Lower lobe of right lung (tissue), 2 donors: ENCODE measurements around the gene NAALADL1. TPM values are rescaled to one million over a fixed set of nuclear protein-coding genes. Genes with fewer than 3 reads are reported as not detected.

Experiments used
- ATAC-seq, 2 donors: fragments of 200-7000 bp; cut with Tn5 transposase; one replicate each; pipeline ENCODE4 v1.9.1; 2020 to 2022; ENCODE audit warnings: mild to moderate bottlenecking in 2 of 2, moderate library complexity in 2 of 2
- DNase-seq: peaks from one replicate; pipeline ENCODE4 v3.0.0-alpha.2; 2020
- H3K27ac ChIP-seq: fragments of 200-600 bp; one replicate; pipeline ENCODE4 v1.8.0; 2022
- H3K27me3 ChIP-seq: fragments of 200-600 bp; one replicate; pipeline ENCODE4 v1.8.0; 2022; ENCODE audit warnings: low read depth
- H3K36me3 ChIP-seq: fragments of 200-600 bp; one replicate; pipeline ENCODE4 v1.8.0; 2022; ENCODE audit warnings: mild to moderate bottlenecking
- H3K4me1 ChIP-seq: fragments of 200-600 bp; one replicate; pipeline ENCODE4 v1.8.0; 2022
- H3K4me3 ChIP-seq: fragments of 200-600 bp; one replicate; pipeline ENCODE4 v1.8.0; 2022; ENCODE audit warnings: mild to moderate bottlenecking
- H3K9me3 ChIP-seq: fragments of 200-600 bp; one replicate; pipeline ENCODE4 v1.8.0; 2022
- intact Hi-C: fragments of 100-400 bp; cut with DNase I; formaldehyde crosslinking; loops from one replicate; pipeline ENCODE4 v1.11.0; 2022
- total RNA-seq: library from RNA; stranded (reverse); fragmentation: NEBNext Ultra II Directional; extraction: Animal tissue kit (Norgen Biotek cat#: 25700); gene quantifications from one replicate; pipeline ENCODE4 v1.2.1, GENCODE V29; 2021
- TF ChIP-seq, protein P1 (sequence below): fragments of 200-600 bp; IDR thresholded peaks from one replicate; pipeline ENCODE4 v1.8.0; 2022; ENCODE audit warnings: antibody characterized with exemption, mild to moderate bottlenecking
- donor health status: DM: no; HTN: yes; CAD: no; lungs with severe emphysema.

Gene NAALADL1
- total RNA-seq, 1 donor from 2014 or later = 12.2 TPM

- TF ChIP-seq, protein P1, sequence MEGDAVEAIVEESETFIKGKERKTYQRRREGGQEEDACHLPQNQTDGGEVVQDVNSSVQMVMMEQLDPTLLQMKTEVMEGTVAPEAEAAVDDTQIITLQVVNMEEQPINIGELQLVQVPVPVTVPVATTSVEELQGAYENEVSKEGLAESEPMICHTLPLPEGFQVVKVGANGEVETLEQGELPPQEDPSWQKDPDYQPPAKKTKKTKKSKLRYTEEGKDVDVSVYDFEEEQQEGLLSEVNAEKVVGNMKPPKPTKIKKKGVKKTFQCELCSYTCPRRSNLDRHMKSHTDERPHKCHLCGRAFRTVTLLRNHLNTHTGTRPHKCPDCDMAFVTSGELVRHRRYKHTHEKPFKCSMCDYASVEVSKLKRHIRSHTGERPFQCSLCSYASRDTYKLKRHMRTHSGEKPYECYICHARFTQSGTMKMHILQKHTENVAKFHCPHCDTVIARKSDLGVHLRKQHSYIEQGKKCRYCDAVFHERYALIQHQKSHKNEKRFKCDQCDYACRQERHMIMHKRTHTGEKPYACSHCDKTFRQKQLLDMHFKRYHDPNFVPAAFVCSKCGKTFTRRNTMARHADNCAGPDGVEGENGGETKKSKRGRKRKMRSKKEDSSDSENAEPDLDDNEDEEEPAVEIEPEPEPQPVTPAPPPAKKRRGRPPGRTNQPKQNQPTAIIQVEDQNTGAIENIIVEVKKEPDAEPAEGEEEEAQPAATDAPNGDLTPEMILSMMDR = no peak
- Histone ChIP-seq H3K4me3 (peak overlapping the region; percentile 66), H3K27ac (peak overlapping the region; percentile 92), H3K36me3 (peaks cover 45% of the 10 kb centered on the region), H3K9me3 (no peaks in the 10 kb centered on the region), H3K4me1 (peaks cover 20% of the 10 kb centered on the region), H3K27me3 (no peaks in the 10 kb centered on the region)
- intact Hi-C loops = no loop called here
- DNase-seq = no peak
- ATAC-seq = peak; percentile 1
Measured at GRCh38 chr11:65084598-65085375, 26.4 kb upstream of the NAALADL1 start.

DNA sequence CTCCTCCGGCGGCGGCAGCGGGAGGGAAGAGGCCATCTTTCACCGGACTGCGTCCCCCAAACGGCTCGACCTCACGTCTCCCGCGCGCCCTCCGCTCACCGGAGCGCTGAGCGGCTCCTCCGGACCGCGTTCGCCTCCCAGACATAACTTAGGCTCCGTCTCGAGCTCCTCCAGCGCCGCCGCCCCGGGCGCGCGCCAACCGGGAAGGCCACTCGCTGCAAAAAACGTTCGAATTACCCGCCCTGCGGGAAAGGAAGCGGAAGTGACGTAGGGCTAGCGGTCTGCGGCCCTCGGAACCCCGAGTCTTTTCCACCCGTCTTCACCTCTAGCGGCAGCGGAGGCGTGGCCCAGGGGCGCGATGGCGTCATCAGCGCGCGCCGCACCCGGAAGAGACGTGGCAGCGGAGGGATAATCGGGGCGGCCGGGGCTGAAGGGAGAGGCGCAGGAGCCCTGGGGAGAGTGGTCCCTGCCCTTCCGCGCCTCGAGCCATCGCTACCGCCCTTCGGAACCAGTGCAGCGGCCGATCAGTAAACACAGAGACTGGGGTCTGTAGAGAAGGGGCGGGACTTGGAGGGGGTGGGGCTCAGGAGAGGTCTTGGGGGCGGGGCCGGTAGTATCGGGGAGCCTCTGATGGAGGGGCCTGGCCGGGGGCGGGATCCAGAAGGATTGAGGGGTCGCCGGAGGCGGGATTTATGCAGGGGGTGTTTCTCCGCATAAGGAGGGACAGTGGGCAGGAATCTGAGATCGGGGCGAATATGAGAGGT is 25.7 kb upstream of the NAALADL1 start, which contains the start of the genes CDCA5 and ZFPL1:
Gene CDCA5 (minus strand): TSS at position 207 of the 764 bp plus-strand sequence. CDS start 62 bp downstream, at position 145.
Gene ZFPL1 (plus strand): TSS at position 389 of the 764 bp plus-strand sequence. CDS start 477 bp downstream, outside the sequence.
- no peaks in the 10 kb centered on the region for H3K27me3 ChIP-seq
- peak within 1 kb of the TSS; percentile 66 for H3K4me3 ChIP-seq
- ATAC-seq = peak; percentile 97 to 98
- peak; percentile 96 for DNase-seq
- peaks cover 38% of the 10 kb centered on the region for H3K36me3 ChIP-seq
- intact Hi-C loops = no loop called here
- peaks cover 20% of the 10 kb centered on the region for H3K4me1 ChIP-seq
- no peaks in the 10 kb centered on the region for H3K9me3 ChIP-seq
- TF ChIP-seq, protein P1 = no peak
- H3K27ac ChIP-seq = peak within 1 kb of the TSS; percentile 92

- Histone ChIP-seq H3K27me3 (no peaks in the 10 kb centered on the region), H3K4me1 (peaks cover 20% of the 10 kb centered on the region), H3K27ac (peak overlapping the region; percentile 92), H3K9me3 (no peaks in the 10 kb centered on the region), H3K4me3 (peak overlapping the region; percentile 66), H3K36me3 (peaks cover 30% of the 10 kb centered on the region)
- DNase-seq = no peak
- intact Hi-C loops = no loop called here
- peak in 1 of 2 donors; percentile 1 for ATAC-seq
- TF ChIP-seq, protein P1 = no peak
Measured at GRCh38 chr11:65083134-65083833, 24.9 kb upstream of the NAALADL1 start.

GRCh38 chr11:65078786-65079342 is 20.5 kb upstream of the NAALADL1 start:
- ATAC-seq = no peak

More at GRCh38 chr11:65078786-65079342, 20.5 kb upstream of the NAALADL1 start:
- TF ChIP-seq, protein P1 = no peak
- no peak overlapping the region for H3K27ac ChIP-seq
- intact Hi-C loops = no loop called here
- H3K4me1 ChIP-seq = peaks cover 5% of the 10 kb centered on the region
- no peaks in the 10 kb centered on the region for H3K36me3 ChIP-seq
- no peaks in the 10 kb centered on the region for H3K9me3 ChIP-seq
- DNase-seq = no peak
- no peaks in the 10 kb centered on the region for H3K27me3 ChIP-seq
- no peak overlapping the region for H3K4me3 ChIP-seq
